Brain pericyte (primary cell): ENCODE data around the gene APBA2.

ENCODE experiments used
- DNase-seq: peaks from one replicate; pipeline ENCODE4 v3.0.0-alpha.2; 2012; ENCODE audit warnings: low read depth, low spot score

Gene APBA2

DNA sequence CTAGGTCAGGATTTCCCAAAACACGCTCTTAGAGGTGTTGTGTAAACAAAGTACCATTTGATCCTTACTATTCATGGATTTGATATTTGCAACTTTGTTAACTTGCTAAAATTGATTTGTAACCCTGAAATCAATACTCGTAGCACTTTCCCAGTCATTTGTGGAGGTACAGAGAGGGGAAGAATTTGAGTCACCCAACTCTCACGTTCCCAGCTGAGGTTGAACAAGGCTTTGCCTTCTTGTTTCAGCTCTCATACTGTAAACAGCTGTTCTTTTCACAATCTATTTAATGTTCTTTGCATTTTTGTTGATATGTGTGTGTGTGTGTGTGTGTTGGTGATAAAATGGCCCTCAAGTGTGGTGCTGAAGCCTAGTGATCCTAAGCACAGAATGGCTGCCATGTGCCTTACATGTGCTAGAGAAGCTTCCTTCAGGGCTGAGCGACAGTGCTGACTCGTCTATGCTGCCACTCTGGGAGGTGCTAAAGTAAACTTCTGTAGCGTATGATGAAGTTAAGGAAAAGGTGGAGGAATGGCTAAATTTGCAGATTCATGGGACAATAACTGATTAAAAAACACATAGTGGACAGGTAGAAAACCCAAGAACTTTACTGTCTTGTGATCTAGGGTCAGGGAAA lies 173.2 kb downstream of the APBA2 start:
- no peak for DNase-seq

DNA sequence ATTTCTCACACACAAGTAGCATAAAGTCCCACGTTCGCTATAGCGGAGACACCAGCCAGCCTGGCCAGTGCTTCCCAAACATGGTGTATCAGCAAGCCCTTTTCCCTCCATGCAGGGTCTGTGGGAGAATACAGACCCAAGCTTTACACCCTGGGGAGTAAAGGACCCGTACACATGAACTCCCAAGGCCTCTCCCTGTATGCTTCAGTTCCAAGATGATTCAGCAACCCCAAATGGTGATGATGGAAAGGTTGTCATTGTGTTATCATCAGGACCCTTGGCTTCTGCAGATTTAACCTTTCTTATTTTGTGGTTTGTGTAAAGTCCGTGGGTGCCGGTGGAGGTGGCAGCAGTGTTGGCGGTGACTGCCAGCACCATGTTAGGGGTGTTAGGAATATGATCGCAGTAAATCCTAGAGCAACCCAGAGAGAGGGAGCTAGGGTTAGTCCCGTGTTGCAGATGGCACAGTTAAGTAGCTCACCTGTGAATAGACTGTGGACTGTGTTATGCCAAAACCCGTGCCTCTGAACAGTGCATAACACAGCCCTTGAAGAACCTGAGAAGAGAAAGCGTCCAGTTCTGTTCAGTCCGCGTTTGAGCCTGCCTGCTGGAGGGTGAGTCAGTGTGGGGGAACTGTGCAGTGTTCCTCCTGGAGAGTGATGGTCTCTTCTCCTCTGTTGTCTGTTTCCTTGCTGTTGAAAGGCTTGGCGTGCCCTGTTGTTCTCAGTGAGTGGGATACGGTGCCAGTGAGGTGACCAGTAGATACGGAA lies 174.3 kb downstream of the APBA2 start:
- DNase-seq, result no peak

DNA sequence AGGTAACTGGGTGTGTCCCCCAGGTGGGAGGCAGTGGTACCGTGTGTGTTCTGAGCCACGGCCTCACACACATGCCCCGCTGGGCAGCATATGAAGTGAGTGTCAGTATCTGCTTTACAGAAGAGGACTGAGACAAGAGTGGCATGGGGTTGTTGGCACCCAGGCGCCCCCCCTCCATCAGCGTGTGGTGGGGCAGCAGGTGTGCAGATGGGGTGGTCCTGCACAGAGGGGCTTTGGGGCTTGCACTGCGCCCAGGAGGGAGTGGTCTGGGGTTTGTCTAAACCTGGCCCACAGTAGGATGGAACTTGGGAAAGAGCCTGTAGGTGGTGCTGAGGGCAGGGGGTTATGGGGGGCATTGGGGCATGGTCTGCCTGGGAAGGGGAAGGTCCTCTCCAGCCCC lies 176.0 kb downstream of the APBA2 start:
- DNase-seq, result no peak

DNA sequence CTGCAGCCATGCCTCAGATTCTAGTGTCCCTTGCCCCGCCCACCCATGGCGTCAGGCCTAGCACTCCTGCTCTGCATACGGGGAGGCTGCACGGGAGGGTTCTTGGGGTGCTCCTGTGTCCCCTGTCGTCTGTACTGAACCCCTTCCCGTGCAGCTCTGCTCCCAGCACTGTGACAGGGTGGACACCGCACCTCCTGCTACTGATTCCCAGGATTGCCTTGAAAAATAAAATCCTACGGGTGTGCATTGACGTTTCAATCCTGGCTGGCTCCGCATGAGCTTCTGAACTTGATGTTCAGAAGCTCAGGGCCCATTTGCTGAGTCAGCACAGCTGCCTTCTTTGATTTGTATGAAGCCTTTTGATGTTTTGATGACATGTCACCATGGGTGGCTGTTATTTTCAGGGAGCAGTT lies 176.4 kb downstream of the APBA2 start:
- DNase-seq, result no peak

DNA sequence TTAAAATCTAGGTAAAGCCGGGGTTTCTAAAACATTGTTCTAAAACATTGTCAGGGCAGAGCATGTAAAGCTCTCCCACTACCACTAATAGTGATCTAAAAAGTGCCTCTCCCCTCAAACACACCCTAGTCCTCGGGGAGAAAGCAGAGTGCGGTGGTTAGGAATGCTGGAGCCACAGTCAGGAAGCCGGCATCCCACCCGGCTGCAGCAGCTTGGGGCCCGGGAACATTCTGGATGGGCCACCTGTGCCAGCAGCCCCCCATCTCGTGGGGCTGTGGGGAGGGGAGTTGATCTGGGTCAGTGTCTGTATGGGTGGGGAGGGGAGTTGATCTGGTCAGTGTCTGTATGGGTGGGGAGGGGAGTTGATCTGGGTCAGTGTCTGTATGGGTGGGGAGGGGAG lies 176.9 kb downstream of the APBA2 start:
- no peak for DNase-seq

DNA sequence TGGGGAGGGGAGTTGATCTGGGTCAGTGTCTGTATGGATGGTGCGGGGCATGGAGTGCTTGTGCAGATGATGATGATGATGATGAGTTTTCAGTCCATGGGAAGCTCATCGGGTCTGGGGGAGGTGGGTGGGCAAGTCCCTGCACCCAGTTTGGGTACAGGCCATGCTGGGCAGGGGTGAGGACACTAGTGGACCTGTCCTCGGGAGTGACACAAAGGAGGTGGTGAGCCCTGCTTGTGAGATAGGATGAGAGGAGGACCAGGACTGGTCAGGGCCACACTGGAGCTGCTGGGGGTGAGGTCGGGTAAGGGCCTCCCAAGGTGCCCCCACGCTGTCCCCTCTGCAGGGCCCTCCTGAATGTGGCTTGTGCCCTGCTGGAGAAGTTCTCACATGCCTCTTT lies 177.9 kb downstream of the APBA2 start:
- DNase-seq, result no peak

DNA sequence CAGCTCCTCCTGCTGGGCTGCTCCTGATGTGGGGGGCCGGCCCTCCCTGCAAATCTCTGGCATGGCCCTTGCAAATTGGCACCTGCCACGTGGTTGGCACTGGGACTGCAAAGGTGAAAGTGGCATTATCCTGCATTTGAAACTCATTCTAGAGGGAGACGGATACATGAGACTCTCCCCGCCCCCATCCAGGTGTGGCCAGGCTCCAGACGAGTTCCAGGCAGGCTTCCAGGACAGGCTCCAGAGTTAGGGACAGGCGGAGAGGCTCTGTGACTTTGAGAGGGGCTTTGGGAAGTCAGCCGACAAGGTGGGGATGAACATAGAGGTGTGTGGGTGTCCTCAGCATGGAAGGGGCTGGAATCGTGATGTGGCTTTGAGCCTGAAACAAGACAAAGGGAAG lies 178.5 kb downstream of the APBA2 start:
- DNase-seq, result no peak

DNA sequence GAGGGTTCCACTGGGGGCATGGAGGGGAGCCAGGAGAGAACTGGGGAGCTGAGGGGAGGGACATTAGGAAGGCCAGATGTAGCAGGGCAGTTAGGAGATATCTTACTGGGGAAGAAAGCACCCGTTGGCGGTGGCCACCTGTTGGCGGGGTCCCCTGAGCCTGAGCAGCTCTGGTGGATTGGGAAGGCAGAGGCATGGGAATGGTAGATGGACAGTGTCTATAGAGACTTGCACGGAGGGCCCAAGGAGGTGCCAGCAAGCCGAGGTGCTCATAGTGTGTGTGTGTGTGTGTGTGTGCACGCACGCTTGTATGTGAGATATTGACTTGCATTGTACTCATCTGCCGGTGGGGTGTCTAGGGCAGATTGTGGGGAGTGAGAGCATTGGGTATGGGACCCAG lies 179.0 kb downstream of the APBA2 start:
- no peak for DNase-seq

DNA sequence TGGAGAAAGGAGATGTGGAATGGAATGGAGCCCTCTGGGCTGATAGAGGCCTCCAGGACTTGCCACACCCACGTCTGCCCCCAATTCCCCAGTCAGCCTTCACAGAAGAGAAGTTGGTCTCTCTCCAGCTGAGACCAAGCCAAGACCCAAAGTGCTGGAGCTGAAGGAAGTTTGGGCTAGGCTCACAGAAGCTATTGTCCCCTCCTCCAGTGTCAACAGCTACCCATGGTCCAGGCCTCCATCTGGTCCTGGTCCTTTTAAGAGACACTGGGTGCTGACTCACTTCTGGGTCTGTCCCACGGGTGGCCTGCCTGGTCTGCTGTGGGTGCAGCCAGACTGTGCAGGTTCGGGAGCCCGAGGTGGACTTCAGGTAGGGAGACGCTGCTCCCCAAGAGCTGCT lies 179.8 kb downstream of the APBA2 start:
- no peak for DNase-seq

DNA sequence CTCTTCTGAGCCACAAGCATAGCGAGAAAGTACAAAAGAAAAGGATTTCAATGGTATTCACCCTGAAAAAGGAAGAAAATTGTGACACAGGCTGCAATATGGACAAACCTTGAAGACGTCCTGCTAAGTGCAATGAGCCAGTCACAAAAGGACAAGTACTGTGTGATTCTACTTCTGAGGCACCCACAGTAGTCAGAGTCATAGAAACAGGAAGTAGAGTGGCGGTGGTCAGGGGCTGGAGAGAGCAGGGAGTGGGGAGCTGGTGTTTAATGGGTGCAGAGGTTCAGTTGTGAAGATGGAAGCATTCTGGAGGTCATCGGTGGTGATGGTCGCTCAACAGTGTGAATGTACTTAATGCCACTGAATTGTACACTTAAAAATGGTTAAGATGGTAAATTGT lies 180.5 kb downstream of the APBA2 start:
- no peak for DNase-seq

DNA sequence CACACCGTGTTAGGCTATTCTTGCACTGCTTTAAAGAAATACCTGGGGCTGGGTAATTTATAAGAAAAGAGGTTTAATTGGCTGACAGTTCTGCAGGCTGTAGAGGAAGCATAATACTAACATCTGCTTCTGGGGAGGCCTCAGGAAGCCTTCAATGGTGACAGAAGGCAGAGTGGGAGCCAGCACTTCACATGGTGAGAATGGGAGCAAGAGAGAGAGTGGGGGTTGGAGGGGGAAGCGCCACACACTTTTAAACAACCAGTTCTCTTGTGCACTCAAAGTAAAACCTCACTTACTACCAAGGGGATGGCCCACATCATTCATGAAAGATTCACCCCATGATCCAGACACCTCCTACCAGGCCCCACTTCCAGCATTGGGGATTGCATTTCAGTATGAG lies 181.1 kb downstream of the APBA2 start:
- DNase-seq, result no peak

DNA sequence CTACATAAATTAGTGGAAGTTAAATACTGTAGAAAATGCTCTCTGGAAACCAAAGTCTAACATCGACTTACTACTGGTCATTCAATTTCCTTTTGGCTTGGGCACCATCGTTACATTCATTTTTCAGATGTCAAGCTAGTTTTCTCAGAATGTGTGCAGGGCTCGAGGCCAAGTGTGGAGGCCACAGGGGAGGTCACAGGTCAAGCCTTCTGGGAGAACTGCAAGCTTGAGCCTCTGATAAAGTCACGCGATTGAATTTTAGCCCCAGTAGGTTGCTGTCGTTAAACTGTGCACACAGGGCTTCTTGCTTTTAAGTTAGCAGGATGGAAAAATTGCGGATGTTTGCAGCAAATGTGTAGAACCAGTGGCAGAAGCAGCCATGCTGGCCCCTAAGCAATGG lies 182.2 kb downstream of the APBA2 start:
- no peak for DNase-seq

DNA sequence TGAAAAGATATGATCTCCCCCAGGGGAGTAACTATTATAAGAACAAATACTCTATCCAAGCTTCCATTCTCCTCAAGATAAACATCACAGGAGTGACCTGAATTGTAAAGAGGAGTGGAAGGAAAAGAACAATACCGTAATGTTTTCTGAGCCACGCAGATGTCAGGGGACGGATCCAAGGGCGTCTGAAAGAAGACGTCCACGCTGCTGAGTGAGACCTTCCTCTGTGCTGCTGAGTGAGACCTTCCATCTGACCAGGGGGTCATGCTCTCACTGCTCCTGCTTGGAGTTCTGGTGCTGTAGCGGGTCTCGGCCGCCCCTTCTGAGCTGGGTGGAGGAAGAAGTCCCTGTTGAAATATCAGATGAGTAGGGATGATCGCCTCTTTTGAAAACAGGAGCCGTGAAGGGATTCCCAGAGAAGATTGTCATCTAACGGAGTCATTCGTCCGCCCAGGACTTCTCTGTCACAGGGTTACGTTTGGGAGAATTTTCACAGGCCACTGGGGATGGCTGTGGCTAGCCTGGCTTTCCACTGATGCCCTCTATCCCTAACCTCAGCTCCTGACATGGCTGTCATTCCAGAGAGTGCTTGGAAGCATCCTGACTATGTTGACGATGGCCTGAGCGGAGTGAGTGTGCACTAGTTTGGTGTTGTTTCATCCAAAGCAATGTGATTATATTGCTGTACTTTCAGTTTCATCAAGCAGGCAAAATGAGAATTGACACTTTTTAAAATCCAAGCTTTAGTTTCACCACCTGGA lies 184.9 kb downstream of the APBA2 start:
- no peak for DNase-seq

DNA sequence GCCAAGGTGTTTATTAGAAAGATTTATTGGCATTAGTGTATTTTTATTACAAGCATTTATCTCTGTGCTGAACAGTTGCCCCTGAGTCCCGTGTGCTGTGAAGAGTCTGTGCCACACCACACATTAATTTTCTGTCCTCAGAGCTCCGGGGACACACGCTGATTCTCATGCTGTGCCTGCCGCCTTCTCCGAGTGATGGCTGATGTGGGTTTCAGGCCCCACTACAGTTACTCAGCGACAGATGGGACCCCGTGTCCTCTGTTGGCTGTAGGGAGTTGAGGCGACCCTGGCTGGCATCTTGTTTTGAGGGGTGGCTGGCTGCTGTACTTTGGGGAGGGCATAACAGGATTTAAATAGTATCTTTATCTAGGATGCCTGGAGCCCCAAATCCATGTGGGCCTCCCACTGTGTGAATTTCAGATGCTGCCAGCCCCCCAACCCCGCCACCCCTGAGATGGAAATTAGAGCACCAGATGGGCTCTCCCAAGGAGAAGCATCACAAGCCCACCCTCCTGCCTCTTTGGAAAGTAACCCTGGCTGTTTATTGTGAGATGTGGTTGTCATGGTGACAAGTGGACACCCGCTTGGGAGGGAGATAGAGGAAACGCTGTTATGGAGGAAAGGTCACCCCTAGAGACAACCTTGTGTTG lies 185.6 kb downstream of the APBA2 start:
- DNase-seq, result no peak

DNA sequence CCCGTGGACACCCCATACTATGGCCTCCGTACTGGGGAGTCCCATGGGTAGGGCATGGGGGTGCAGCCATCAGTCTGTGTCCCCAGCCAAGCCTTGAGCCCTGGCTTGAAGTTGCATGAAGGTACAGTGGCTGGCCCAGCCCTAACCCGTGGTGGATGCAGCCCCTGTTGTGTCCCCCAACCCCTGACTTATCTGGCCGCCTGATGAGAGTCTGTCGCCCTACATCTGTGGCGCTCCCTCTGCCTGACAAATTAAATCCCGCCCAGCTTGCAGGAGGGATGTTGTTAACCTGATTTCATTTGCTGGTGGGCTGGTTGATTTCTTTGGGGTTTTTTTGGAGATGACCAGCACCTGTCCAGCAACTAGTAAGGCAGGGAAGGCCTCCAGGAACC lies 186.1 kb downstream of the APBA2 start:
- DNase-seq, result no peak

DNA sequence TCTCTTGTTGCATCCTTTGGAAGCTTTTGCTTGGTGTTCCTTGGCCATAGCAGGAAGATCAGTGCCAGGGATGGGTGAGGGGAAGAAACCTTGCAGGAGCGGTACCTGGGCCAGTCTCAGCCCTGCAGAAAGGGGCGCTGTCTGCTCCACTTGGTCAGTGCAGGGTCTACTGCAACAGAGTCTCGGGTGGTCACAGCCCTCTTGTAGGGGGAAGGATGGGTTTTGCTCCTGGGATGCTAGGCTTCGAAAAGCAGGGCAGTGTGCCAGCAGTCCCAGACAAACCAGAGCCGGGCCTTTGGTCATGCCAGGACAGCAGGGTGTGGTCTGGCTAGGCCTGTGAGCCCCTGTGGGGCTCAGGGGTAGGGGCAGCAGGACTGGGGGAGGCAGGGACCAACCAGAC lies 186.7 kb downstream of the APBA2 start:
- DNase-seq, result no peak

DNA sequence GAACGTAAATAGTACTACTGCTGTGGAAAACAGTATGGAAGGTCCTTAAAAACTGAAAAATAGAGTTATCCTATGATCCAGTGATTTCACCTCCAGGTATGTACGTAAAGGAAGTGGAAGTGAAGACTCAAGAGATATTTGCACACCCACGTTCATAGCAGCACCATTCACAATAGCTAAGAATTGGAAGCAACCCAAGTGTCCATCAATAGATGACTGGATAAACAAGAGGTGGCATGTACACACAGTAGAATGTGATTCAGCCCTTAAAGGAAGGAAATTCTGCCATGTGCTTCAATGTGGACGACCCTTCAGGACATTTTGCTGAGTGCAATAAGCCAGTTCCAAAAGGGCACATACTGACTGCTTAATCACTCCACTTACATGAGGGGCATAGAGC lies 188.3 kb downstream of the APBA2 start:
- no peak for DNase-seq

DNA sequence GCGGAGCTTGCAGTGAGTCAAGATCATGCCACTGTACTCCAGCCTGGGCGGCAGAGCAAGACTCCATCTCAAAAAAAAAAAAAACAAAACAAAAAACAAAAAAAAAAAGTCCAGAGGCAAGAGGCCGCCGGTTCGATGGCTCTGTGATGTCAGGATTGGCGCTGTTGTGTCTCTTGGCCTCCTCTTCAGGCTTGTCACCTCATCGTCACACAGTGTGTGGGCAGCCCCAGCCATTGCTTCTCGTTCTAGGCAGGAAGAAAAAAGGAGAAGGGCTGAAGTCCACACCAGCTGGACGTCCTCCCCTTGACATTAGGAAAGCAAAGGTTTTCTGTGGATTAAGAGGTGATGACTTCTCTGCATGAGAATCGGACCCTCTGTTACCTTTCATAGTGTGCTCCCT lies 192.8 kb downstream of the APBA2 start:
- no peak for DNase-seq

DNA sequence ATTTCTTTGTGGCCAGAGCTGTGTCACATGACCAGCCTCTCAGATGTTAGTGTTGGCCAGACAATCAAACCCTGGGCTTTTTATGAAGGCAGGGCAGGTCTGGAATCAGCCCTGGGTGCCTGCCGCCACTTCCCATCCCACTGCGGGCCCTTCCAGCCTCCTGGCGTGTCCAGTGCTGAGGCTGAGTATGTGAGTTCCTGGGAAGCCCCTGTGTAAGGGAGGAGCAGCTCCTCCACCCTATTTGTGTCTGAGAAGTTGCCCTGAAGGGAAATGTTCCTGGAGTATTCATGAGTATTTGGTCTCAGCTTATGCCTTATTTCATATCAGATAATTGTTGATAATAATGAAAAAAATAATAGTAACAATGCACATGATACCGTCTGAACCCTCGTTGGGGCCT lies 193.7 kb downstream of the APBA2 start:
- no peak for DNase-seq

DNA sequence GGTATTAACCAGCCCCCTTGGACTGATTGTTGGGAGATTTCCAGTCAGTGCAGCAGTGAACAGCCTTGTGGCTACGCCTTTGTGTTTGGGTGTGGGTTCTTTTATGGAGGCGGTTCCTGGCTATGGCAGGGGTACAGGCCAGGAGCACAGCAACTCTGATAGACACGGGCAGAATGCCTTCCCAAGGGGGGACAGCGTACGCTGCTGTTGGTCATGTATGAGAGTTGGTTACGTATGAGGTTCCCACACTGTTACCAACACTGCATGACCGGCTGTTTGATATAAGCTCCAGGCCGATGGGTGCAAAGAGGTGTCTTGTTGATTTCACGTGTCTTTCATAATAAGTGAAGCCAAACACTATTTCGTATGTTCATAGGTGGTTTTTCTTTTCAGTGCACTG lies 196.0 kb downstream of the APBA2 start:
- no peak for DNase-seq

DNA sequence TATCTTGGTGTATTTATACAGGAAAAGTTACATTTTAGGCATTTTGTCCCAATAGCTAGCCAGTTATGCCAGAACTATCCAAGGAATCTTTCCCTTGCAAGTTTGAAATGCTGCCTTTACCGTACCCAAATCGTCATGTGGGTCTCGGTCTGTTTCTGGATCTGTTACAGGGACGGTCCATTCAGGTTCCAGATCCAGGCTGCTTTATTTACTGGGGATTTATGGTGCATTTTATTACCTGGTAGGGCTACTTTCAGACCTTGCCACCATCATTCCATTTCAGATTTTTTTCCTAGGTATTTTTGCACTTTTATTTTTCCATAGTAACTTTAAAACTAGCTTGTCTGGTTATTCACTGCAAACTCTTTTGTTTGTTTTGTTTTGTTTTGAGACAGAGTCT lies 197.4 kb downstream of the APBA2 start:
- no peak for DNase-seq

DNA sequence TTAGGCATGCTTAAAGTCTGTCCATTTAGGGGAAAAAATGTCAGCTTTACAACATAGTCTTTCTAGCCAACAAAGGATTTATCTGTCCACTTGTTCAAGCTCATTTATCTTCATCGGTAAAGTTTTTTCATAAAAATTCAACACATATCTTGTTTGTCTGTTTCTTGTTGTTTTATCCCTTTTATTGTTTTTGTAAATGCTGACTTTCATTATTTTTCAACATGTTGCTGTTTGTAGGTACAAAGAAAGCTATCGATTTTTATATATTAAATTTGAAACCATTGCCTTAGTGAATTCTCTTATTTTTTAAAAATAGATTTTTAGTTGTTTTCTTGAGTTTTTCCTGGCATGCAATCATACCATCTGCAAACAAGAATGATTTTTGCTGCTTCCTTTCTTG lies 198.1 kb downstream of the APBA2 start:
- no peak for DNase-seq
